Psoas muscle (tissue), 8 donors: ENCODE data around the gene TAX1BP3. TPM values are rescaled to one million over a fixed set of nuclear protein-coding genes. Genes with fewer than 3 reads are reported as not detected.

ENCODE experiments used
- ATAC-seq, 4 donors: fragments of 200-7000 bp; cut with Tn5 transposase; one replicate each; pipeline ENCODE4 v1.9.1; 2020; ENCODE audit warnings: moderate library complexity in 3 of 4, mild to moderate bottlenecking in 2 of 4
- DNase-seq, 2 donors: peaks; one replicate each; pipeline ENCODE4 v3.0.0-alpha.2; 2020
- H3K27ac ChIP-seq: fragments of 200-600 bp; one replicate; pipeline ENCODE4 v1.8.0; 2022
- H3K27me3 ChIP-seq, 3 donors: fragments of 200-600 bp in 1 of 3; one replicate each; pipeline versions ENCODE4 v1.6.1 to v1.8.0; 2013 to 2022; ENCODE audit warnings: low read length in 2 of 3, mild to moderate bottlenecking in 2 of 3, moderate library complexity in 1 of 3; ENCODE audit not compliant: insufficient read depth in 3 of 3
- H3K36me3 ChIP-seq, 2 donors: fragments of 200-600 bp in 1 of 2; one replicate each; pipeline versions ENCODE4 v1.6.1 to v1.8.0; 2013 to 2022; ENCODE audit warnings: low read depth in 1 of 2, mild to moderate bottlenecking in 1 of 2, moderate library complexity in 1 of 2; ENCODE audit not compliant: insufficient read depth in 1 of 2
- H3K4me1 ChIP-seq: fragments of 200-600 bp; one replicate; pipeline ENCODE4 v1.8.0; 2022
- H3K4me3 ChIP-seq: fragments of 200-600 bp; one replicate; pipeline ENCODE4 v1.8.0; 2022; ENCODE audit warnings: mild to moderate bottlenecking
- H3K9me3 ChIP-seq: fragments of 200-600 bp; one replicate; pipeline ENCODE4 v1.8.0; 2022
- CTCF ChIP-seq: fragments of 200-600 bp; IDR thresholded peaks from one replicate; pipeline ENCODE4 v1.8.0; 2022; ENCODE audit warnings: antibody characterized with exemption
- WGBS, 3 donors: extraction: QIAGEN DNeasy Blood & Tissue Kit; methylation state at CpG; one replicate each; pipeline versions ENCODE4 v1.1.6 to v1.1.7; 2013; 5-methylcytosine and 5-hydroxymethylcytosine counted together
- intact Hi-C, 2 donors: fragments of 100-400 bp; cut with DNase I; formaldehyde crosslinking; loops; one replicate each; pipeline versions ENCODE4 v1.11.0 to v1.14.2; 2022
- polyA plus RNA-seq, 3 donors: library from polyadenylated mRNA; stranded (reverse); fragments of 200-250 nt; gene quantifications; one replicate each; pipeline ENCODE4 v1.2.3, GENCODE V29; 2013
- total RNA-seq, 4 donors: library from RNA; stranded (reverse); fragmentation: NEBNext Ultra II Directional in 2 of 4; extraction: Animal tissue kit (Norgen Biotek cat#: 25700) in 2 of 4; gene quantifications; one replicate each; pipeline versions ENCODE4 v1.2.1 to v1.2.4, GENCODE V29; 2021 to 2023
- donor health status: healthy with polysubstance abuse.
- donor health status: DM: no; HTN: no; CAD: no; lungs with moderate emphysema.
- donor health status: Bipolar disorder and iron deficiency.
- donor health status: healthy.
- donor health status: DM: yes; HTN: yes; CAD: no.
- donor health status: DM: no; HTN: no; CAD: no.
- donor health status: DM: no; HTN: no; CAD: no.
- donor health status: DM: yes; HTN: yes; CAD: no.

Gene TAX1BP3
- total and polyA plus RNA-seq, 7 donors = 20.4 to 75.7 (median 23.9) TPM

DNA sequence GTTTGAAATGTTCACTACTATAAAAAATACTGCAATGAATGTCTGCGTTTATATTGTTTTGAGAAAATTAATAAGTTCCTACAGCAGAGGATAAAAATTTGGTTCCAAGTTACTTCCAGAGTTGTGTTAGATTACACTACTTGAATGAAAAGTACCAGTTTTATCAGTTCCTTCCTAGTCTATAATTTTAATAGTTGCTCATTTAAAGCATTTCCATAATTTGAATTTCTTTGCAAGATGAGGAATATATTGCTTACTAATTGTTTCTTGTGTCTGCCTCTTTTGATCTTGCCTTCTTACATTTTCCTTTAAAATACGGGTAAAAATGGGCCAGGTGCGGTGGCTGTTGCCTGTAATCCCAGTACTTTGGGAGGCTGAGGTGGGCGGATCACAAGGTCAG, 4.2 kb upstream of the TAX1BP3 start:
- no peak for ATAC-seq
- intact Hi-C loops = no loop called here
- H3K27me3 ChIP-seq = no peaks in the 10 kb centered on the region
- no peak overlapping the region for H3K27ac ChIP-seq
- no peak for DNase-seq
- TF ChIP-seq CTCF = no peak
- H3K4me1 ChIP-seq = peaks cover 15% of the 10 kb centered on the region
- 91 to 97% (median 97%) methylated on average over 4 of the region's 4 CpGs for WGBS, 3 donors
- H3K36me3 ChIP-seq = peaks cover 0 to 33% of the 10 kb centered on the region in 2 donors
- no peaks in the 10 kb centered on the region for H3K9me3 ChIP-seq
- no peak overlapping the region for H3K4me3 ChIP-seq

GRCh38 chr17:3669548-3669947, 1.2 kb upstream of the TAX1BP3 start:
- no peaks in the 10 kb centered on the region for H3K9me3 ChIP-seq
- no peaks in the 10 kb centered on the region for H3K27me3 ChIP-seq
- peak overlapping the region; percentile 97 for H3K4me3 ChIP-seq
- WGBS, 3 donors = 39 to 45% (median 40%) methylated on average over 12 of the region's 12 CpGs
- no peak for ATAC-seq
- peaks cover 0 to 29% of the 10 kb centered on the region in 2 donors for H3K36me3 ChIP-seq
- peaks cover 35% of the 10 kb centered on the region for H3K4me1 ChIP-seq
- H3K27ac ChIP-seq = peak overlapping the region; percentile 96
- intact Hi-C loops = no loop called here
- TF ChIP-seq CTCF = no peak
- DNase-seq = no peak

DNA sequence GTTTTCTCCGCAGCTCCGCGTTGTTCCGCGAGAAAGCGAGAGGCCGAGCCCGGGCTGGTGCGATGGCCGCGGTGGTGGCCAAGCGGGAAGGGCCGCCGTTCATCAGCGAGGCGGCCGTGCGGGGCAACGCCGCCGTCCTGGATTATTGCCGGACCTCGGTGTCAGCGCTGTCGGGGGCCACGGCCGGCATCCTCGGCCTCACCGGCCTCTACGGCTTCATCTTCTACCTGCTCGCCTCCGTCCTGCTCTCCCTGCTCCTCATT, 638 bp upstream of the TAX1BP3 start:
- H3K27ac ChIP-seq = peak overlapping the region; percentile 96
- TF ChIP-seq CTCF = no peak
- intact Hi-C loops = no loop called here

DNA sequence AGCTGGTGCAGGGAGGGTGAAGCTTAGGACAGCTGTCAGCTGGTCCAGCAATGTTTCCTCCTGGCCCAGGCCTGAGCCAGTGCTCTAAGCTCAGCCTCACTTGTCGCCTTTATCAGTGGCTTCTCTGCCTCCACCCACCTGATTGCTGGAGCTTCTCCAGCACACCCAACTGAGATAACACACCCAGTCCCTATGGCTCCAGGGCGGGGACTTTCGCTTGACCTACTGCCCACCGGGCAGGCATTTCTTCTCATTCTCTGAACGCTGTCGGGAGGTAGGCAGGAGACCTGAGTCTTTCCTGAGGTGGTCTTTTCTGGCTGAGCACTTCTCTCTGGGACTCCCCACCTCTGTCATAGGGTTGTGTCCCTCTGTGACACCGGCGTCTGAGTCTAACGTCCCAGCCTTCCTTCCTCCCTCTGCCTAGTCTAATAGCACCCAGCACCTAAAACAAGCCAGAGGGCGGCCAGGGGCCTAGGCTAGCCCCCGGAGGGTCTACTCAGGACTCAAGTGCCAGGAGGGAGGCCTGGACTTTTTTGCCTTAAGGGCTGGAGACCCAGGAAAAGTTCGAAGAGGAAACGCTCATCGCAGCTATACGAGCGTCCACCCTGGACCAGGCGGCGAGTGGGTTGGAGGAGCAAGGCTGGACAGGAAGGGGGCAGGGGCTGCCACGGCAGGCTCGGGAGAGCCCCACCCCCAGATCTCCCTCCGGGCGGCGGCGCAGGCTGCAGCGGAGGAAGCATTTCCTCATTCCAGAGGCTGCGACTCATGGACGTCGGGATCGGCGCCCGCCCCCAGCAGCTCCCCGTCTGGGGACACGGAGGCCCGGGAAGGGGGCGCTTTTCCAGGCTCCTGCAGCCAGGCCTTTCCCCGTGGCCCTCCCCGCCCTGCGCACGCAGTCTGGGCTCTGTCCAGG, 756 bp downstream of the TAX1BP3 start:
- 1 to 4% (median 2%) methylated on average over 32 to 39 of the region's 39 CpGs for WGBS, 3 donors
- intact Hi-C loops = loop anchor here in 1 of 2 donors (1.0 kb wide), 1 partner anchor 27 kb away; no protein-coding TSS in a partner anchor
- ATAC-seq = peak; percentile 67 to 79 (median 70)

More for the DNA sequence above, 638 bp upstream of the TAX1BP3 start:
- no peaks in the 10 kb centered on the region for H3K27me3 ChIP-seq
- peaks cover 35% of the 10 kb centered on the region for H3K4me1 ChIP-seq
- peak overlapping the region; percentile 97 for H3K4me3 ChIP-seq
- no peaks in the 10 kb centered on the region for H3K9me3 ChIP-seq
- H3K36me3 ChIP-seq = peaks cover 2 to 35% of the 10 kb centered on the region in 2 donors
- WGBS, 3 donors = 0 to 1% (median 0%) methylated on average over 18 to 32 of the region's 32 CpGs
- no peak for DNase-seq
- ATAC-seq = peak in 3 of 4 donors; percentile 2 to 4 (median 3)

More for the DNA sequence above, 756 bp downstream of the TAX1BP3 start:
- TF ChIP-seq CTCF = no peak
- no peaks in the 10 kb centered on the region for H3K27me3 ChIP-seq
- H3K4me3 ChIP-seq = peak overlapping the region; percentile 97
- peaks cover 35% of the 10 kb centered on the region for H3K4me1 ChIP-seq
- H3K36me3 ChIP-seq = peaks cover 2 to 49% of the 10 kb centered on the region in 2 donors
- H3K27ac ChIP-seq = peak overlapping the region; percentile 96
- peak; percentile 92 to 95 for DNase-seq
- no peaks in the 10 kb centered on the region for H3K9me3 ChIP-seq
